GM12873 (cell line): ENCODE data around the gene MAST4.

ENCODE experiments used
- TF ChIP-seq, protein P1 (sequence below): IDR thresholded peaks from 2 replicates; pipeline ENCODE4 v1.5.1; 2012; ENCODE audit warnings: low read depth, mild to moderate bottlenecking, moderate library complexity, low read length, control low read depth; ENCODE audit not compliant: insufficient read depth; ENCODE audit errors: missing control alignments

The MAST4 gene

DNA sequence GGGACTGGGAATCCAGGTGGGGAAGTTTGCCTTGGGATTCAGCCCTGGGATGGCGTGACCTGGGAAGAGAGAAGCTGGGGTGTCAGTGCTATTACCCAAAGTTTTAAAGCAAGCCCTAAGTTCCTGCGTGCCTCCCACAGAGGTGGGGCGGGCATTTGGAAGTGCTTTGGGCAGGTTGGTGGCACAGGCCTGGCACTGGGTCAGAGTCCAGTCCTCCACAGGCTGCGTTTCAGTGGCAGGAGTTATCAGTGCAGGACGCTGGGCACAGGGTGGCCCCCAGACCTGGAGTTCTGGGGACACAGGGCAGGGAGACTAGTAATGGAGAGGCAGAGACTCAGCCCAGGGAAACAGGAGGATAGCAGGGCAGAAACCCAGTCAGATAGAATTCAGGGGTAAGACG, 147.2 kb downstream of the MAST4 start:
- TF ChIP-seq, protein P1, sequence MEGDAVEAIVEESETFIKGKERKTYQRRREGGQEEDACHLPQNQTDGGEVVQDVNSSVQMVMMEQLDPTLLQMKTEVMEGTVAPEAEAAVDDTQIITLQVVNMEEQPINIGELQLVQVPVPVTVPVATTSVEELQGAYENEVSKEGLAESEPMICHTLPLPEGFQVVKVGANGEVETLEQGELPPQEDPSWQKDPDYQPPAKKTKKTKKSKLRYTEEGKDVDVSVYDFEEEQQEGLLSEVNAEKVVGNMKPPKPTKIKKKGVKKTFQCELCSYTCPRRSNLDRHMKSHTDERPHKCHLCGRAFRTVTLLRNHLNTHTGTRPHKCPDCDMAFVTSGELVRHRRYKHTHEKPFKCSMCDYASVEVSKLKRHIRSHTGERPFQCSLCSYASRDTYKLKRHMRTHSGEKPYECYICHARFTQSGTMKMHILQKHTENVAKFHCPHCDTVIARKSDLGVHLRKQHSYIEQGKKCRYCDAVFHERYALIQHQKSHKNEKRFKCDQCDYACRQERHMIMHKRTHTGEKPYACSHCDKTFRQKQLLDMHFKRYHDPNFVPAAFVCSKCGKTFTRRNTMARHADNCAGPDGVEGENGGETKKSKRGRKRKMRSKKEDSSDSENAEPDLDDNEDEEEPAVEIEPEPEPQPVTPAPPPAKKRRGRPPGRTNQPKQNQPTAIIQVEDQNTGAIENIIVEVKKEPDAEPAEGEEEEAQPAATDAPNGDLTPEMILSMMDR = no peak

DNA sequence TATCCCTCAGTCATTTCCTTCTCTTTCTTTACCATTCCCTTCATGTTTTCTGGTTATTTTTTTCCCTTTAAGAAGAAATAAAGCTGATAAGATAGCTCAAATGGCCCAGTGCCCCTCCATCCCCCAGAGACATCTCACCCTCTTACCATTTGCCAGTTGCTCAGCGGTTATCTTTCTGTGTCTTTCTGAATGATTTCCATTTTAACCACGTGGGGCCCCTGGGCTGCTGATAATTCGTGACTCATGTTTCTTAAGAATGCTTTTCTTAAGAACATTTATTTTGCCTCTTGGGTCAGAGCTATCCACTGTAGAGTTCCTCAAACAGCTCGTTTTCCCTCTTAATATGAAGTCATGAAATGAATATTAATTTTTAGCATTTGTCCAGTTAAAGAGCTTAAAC, 147.8 kb downstream of the MAST4 start:
- TF ChIP-seq, protein P1 = no peak

DNA sequence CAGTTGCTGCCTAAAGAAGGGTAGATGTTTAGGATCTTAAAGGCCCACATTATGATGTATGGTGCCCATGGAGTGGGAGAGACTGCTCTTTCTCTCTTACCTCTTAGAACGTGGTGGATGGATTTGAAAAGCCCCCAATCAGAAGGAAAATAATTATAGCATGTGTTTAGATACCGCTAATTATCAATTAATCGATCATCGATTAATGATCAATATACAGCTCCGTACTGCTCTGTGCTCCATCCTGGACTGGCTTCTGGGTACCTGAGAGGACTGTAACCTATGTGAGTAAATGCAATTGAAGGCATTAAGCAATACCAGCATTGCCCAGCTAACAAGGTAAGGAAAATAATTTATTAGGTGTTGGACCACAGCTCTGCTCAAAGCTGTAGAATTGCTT, 149.1 kb downstream of the MAST4 start:
- TF ChIP-seq, protein P1 = no peak

DNA sequence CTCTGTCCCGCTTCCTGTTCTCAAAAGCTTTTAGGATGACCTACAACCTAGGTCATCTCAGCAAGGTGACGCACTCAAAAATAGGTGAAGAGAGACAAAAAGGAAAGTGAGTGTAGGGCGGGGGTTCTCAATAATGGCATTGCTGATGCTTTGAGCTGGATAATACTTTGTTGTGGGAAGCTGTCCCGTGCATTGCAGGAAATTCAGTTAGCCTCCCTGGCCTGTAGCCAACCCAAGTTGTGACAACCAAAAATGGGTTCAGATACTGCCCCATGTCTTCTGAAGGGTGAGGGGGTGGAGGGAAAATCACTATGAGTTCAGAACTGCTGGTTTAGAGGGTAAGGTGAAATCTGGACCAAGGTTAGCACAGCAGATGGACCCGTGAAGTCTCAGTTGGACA, 151.4 kb downstream of the MAST4 start:
- TF ChIP-seq, protein P1 = no peak

DNA sequence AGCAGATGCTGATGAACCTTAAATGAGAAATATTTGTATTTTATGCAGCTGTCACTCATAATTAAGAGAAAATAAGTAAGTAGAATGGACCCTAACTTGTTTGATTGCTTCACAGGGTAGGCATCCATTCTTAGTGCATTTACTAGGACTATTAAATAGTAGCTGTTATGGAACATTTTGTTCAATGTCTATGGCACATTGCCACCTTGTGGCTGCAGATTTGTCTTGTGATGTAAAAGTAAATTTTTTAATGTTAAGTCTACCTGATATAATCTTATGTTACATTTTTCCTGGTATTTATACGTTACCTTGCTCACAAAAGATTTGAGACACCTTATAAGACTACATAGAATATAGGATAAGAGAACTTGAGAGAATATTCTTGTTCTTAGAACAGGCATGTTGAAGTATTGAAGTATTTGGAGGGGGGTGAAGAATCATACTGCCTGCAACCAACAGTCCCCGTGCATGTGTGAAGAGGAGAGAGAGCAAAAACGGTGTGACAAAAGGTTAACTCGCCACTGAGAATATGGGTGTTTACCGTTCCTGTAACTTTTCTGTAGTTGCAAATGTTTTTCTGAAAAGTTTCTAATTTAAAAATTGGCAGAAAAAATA, 161.1 kb downstream of the MAST4 start:
- TF ChIP-seq, protein P1 = peak; percentile 43

DNA sequence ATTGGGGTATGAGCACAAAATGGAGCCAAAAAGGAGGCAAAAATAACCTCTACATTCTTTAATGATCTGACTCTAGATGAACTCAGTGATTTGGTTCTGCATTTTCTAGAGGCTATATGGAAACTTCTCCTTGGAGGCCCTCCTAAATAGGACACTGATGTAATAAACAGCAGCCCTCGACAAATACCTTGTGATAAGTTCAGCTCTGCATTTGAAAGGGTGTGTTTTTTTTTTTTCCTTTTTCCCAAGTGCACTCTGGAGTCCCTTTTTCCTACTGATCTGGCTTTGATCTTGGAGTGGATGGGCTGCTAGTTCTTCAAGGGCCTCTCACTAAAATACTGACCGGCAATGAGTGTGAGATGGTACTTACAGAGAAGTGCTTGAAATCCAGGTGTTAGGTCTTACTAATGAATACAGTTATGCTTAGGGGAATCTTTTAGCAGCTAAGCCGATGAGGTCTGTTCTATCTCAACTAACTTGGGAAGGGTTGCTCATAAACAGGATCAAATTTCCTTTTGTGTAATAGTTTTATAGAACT, 161.7 kb downstream of the MAST4 start:
- TF ChIP-seq, protein P1 = no peak

DNA sequence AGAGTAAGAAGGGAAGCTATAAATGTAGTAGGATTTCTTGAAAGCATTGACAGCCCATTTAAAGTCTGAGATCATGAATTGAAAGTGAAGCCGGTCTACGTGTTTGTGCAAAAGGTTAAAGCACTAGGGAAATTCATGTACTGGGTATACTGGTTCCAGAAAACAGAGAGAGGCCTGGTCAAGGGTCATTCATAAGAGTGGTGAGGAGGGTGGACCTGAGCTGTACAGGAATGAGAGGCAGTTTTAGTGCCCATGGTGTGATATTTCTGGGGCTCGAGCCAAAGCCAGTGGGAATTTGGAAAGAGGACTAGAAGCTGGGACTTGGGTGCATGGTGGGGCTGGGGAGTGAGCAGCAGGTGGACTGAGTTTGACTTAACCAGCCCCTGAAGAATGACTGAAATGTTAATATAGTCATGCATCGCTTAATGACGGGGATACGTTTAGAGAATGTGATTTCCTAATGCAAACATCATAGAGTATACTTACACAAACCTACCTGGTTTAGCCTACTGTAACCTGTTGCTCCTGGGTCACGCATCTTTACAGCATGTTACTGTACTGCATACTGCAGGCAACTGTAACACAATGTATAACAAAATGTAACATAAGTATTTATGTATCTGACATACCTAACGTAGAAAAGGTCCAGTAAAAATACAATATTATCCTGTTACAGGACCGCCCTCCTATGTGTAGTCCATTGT, 173.0 kb downstream of the MAST4 start:
- TF ChIP-seq, protein P1 = no peak
